T-helper 9 cell (primary cell): ENCODE data around the gene PFDN1.

Experiments
- DNase-seq: peaks from one replicate; pipeline ENCODE4 v3.0.0-alpha.2; 2020

PFDN1 gene

DNA sequence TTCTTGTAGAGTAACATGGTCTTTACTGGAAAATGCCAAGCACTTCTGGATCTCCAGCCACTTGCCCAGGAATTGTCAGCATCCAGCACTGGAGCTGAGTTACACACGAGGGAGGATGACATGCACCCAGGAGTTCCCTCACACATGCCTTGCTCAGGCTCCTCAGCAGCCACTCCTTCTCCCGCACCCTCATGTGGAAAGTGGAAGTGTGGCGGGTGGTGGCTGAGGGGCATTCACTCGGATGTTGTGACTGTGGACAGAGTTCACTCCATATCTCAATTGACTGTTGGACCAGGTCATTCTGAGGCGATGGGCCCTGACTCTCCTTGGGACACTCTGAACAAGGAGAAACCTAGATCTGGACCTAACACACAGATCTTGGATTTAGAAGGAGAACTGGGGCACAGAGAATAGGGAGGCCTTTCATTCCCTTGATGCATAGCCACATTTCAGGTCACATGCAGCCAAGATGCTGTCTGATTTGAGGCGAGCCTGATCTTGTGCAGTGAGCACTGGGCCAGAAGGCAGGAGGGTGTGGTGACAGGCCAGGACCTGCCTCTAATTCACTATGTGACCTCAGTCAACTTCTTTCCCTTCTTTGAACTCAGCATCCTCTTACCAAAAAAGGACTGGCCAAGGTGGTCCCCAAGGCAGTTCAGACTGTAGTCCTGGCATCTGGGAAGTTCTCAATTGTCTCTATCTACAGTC is 65.9 kb downstream of the PFDN1 start:
- DNase-seq = no peak

GRCh38 chr5:140235791-140236551 is 66.9 kb downstream of the PFDN1 start:
- DNase-seq = no peak

- no peak for DNase-seq
These were observed 68.4 kb downstream of the PFDN1 start for GRCh38 chr5:140234377-140234989.

- DNase-seq = no peak
These were observed 70.2 kb downstream of the PFDN1 start for GRCh38 chr5:140232731-140233130.

DNA sequence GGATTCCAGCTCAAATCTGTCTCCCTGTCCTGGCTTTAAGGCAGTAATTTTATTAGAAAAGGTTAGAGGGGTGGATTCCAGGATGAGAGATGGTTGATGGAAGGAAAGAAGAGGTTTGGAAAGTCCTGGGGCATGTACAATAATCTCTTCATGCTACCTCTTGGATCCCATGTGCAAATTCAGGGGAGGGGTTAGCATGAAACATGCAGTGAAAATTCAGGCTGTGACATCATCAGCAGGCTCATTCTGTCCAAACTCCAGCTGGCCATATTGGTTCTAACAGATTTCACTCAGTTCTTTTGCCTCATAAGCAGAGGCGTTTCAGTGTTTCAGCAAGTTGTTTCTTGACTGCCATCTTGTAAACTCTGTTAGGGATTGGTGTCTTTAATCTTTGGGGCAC is 72.5 kb downstream of the PFDN1 start:
- no peak for DNase-seq

DNA sequence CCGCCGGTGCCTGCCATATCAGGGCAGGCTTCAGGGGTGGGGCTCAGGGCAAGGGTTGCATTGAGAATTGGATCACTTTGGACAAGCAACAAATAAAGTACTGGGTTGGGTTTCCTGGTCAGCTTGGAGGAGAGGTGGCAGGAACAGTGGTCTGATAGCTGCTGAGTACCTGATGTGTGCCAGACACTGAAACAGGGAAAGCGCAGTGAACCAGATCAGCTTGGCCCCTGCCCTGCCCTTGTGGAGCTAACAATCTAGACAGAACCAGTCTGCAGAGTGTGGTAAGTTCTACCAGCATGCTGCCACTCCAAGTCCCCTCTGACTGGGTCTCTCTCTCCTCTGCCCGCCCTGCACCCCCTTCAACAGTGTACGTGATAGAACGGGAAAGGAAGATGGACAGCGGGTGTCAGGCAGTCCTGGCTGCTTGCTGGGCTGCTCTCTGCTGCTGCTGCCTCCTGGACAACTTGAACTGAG is 74.5 kb downstream of the PFDN1 start:
- DNase-seq = no peak

DNA sequence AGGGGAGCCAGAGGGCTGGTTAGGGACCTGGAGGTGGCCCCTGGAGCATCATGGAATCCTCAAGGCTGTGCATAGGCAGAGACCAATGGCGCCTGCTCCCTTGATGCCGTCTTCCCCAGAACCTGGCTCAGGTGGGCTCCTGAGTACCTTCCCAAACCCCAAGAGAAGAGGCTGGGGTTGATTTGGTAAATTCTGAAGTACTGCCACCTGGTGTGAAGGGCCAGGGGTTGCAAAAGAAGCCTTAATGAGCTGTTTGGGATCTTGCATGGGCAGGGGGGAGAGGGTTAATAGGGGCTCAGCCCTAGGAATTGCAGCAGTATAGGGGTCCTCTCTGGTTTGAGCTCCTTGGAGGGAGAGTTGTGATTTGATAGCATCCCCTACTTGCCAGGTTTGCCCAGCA is 75.9 kb downstream of the PFDN1 start:
- DNase-seq = no peak

GRCh38 chr5:140225396-140225795 is 77.5 kb downstream of the PFDN1 start:
- DNase-seq = no peak

- no peak for DNase-seq
These were observed 78.2 kb downstream of the PFDN1 start for GRCh38 chr5:140224658-140225057.

DNA sequence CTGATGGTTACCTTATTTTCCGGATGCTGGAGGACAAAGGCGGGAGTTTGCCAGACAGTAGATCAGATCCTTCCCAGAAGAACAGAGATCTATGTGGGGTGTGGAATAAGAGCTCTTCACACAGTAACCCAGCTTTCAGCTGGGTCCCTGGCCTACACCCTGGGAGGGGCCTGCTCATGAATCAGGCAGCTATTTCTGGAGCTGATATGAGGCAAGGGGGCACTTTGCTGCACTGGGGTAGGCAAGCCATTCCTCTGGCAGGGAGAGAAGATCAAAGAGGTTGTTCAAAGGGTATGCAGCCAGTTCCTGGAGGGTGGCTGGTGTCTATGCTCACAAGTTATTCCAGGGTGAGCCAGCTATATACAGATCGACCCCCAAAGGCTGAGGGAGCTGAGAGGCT is 79.3 kb downstream of the PFDN1 start:
- no peak for DNase-seq

- no peak for DNase-seq
These were observed 80.5 kb downstream of the PFDN1 start for GRCh38 chr5:140222416-140222815.

DNA sequence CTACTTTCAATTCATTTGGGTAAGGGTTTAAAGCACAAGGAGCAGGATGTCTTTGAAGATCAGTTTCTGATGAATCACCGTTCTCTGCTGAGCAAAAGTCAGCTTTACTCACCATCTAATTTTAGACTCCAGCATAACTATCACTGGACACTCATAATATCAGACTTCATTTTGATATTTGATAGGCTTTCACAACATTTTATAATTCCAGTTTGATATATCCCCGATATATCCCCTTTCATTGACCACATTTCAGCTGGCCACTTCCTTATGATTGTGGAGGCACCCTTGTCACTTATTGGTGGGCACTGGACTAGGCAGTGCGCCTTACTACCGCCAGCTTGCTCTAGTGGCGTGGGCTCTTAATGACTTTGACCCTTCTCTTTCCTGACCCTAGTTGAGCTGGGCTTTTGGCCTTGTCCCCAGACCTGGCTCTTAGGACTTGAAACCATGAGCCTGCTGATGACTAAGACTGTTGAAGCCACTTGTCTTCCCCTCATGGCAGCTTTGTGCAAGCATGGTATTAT is 81.1 kb downstream of the PFDN1 start:
- DNase-seq = no peak

- DNase-seq = no peak
These were observed 82.2 kb downstream of the PFDN1 start for GRCh38 chr5:140220698-140221064.

DNA sequence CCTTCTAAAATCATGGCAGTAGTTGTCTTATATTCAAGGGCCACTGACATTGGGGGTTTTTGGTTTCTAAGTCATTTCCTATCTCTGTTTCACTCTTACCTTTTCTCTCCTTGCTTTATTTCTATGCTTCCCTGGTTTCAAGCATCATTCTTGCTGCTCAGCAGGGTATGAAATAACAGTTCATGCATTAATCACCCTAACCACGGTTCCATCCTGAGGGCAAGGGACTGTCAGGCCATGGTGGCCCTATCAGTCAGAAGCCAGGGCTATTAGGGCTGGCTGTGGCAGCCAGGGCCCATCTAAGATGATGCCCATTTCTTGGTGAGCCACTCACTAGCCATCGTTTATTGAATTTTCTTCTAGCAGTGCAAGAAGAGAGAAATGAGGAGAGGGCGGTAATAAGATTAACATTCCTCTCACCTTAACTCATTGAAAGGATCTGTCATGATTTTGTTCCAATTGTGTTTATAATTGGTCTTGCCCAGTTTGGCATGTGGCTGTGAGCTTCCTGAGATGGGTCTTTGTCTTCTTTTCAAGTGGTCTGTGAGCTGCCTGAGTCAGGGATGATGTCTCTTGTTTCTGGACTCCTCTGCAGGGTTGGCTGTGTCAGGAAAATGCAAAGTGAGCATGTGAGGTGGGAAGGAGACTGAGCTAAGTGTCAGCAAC is 82.7 kb downstream of the PFDN1 start:
- DNase-seq = no peak

GRCh38 chr5:140219068-140219991 is 83.6 kb downstream of the PFDN1 start:
- DNase-seq = no peak

- no peak for DNase-seq
These were observed 85.4 kb downstream of the PFDN1 start for GRCh38 chr5:140217299-140218026.

- no peak for DNase-seq
These were observed 86.3 kb downstream of the PFDN1 start for GRCh38 chr5:140216478-140217074.

- DNase-seq = no peak
These were observed 87.6 kb downstream of the PFDN1 start for GRCh38 chr5:140215276-140215675.

DNA sequence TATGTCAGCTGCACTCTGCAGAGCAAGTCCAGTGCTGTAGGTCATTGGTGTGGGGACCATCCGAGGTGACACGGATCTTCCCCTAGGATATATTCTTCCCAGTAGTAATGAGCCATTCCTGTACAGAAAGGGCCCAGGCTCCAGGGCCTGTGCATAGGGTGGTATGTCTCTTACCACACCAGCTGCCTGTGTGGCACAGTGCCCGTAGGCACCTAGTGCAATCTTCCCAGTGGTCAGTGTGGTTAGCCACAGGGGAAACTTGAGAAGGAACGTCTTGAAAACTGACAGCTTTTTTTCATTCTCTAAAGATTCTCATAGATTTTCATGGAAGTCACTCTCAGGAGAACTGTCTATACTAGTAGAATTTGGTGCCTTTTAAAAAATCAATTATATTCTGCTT is 88.1 kb downstream of the PFDN1 start:
- no peak for DNase-seq

DNA sequence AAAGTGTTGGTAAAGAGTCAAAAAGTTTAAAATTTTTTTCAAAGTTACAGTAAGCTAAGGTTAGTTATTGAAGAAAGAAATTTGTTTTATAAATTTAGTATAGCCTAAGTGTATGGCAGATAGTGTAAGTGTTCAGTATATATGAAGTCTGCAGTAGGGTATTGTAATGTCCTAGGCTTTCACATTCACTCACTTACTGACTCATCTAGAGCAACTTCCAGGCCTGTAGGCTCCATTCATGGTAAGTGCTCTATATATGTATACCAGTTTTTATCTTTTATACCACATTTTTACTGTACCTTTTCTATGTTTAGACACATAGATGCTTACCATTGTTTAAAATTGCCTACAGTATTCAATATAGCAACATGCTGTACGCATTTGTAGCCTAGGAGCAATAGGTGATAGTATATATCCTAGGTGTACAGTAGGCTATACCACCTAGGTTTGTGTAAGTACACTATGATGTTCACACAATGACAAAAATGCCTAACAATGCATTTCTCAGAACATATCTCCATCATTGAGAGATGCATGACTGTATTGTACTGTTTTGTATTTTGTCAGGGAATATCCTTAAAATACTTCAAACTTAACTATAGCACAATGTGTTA is 89.4 kb downstream of the PFDN1 start:
- no peak for DNase-seq
